Endothelial cell of umbilical vein (primary cell): Measurements from ENCODE around the gene USP34. TPM values are rescaled to one million over a fixed set of nuclear protein-coding genes. Genes with fewer than 3 reads are reported as not detected.

Experiments used
- BruUV-seq: library from RNA; stranded (reverse); fragments of 400-500 nt; replicated peaks from 2 replicates; lab custom pipeline; 2021; lab: Mats Ljungman, UMichigan
- CTCF ChIA-PET: fragments of 300-600, 350-600 bp; sonication (Branson Sonifier 250); formaldehyde crosslinking; loops from one replicate; lab custom pipeline; 2021; ENCODE audit warnings: antibody characterized with exemption, inconsistent platforms; lab: Charles Lee
- POLR2A ChIA-PET: fragments of 300-600, 350-600 bp; sonication (Branson Sonifier 250); formaldehyde crosslinking; loops from one replicate; lab custom pipeline; 2021; ENCODE audit warnings: antibody characterized with exemption, inconsistent platforms; lab: Charles Lee
- DNase-seq: peaks from one replicate; pipeline ENCODE4 v3.0.0-alpha.2; 2011; ENCODE audit warnings: low read depth, low spot score
- FAIRE-seq: peaks from 2 replicates; lab custom pipeline; 2011; peaks lifted over from hg19 to GRCh38; lab: Jason Lieb, UNC
- H2AFZ ChIP-seq: 2 replicates; pipeline ENCODE4 v1.6.0; 2012; ENCODE audit warnings: low read depth, low read length, control low read depth, inconsistent platforms
- H3K27ac ChIP-seq: 2 replicates; pipeline ENCODE4 v1.5.1; 2011; ENCODE audit warnings: low read depth, mild to moderate bottlenecking, control low read depth, low read length, moderate library complexity; ENCODE audit not compliant: insufficient read depth
- H3K27me3 ChIP-seq, 2 experiments: 2 replicates each; pipeline versions ENCODE4 v1.6.0 to v1.6.1; 2011; ENCODE audit warnings: low read length in 2 of 2, mixed read lengths in 1 of 2; ENCODE audit not compliant: control insufficient read depth in 2 of 2, insufficient read depth in 2 of 2
- H3K36me3 ChIP-seq, 2 experiments: 2 replicates in 1 of 2; 3 replicates in 1 of 2; pipeline ENCODE4 v1.5.1; 2011; ENCODE audit warnings: low read length in 2 of 2, mild to moderate bottlenecking in 1 of 2, moderate library complexity in 1 of 2; ENCODE audit not compliant: control insufficient read depth in 2 of 2, insufficient read depth in 2 of 2; ENCODE audit errors: extremely low read depth in 1 of 2
- H3K4me1 ChIP-seq: 3 replicates; pipeline ENCODE4 v1.5.1; 2011; ENCODE audit warnings: mild to moderate bottlenecking, low read length; ENCODE audit not compliant: control insufficient read depth, insufficient read depth; ENCODE audit errors: extremely low read depth
- H3K4me2 ChIP-seq: 2 replicates; pipeline ENCODE4 v1.6.1; 2011; ENCODE audit warnings: low read length, control low read depth, mixed read lengths; ENCODE audit not compliant: insufficient read depth
- H3K4me3 ChIP-seq, 3 experiments: fragments of 200-600 bp in 1 of 3; sonication (generic), shearing (Covaris generic) in 1 of 3; replicated peaks in 1 of 3; 2 replicates each; pipeline ENCODE4 v1.5.1; 2011 to 2016; ENCODE audit warnings: control low read depth in 3 of 3, low read length in 3 of 3, mild to moderate bottlenecking in 2 of 3, inconsistent platforms in 1 of 3, low read depth in 1 of 3, moderate library complexity in 1 of 3; ENCODE audit not compliant: insufficient read depth in 1 of 3
- H3K79me2 ChIP-seq: 2 replicates; pipeline ENCODE4 v1.6.0; 2012; ENCODE audit warnings: low read length, inconsistent platforms; ENCODE audit not compliant: control insufficient read depth, insufficient read depth
- H3K9ac ChIP-seq: replicated peaks from 2 replicates; pipeline ENCODE3; 2011; ENCODE audit warnings: low read length, control low read depth; ENCODE audit not compliant: insufficient read depth; ENCODE audit errors: extremely low read depth
- H3K9me1 ChIP-seq: replicated peaks from 3 replicates; pipeline ENCODE4 v1.6.0; 2011; ENCODE audit warnings: mild to moderate bottlenecking, low read length; ENCODE audit not compliant: control insufficient read depth, insufficient read depth; ENCODE audit errors: extremely low read depth
- H3K9me3 ChIP-seq: replicated peaks from 2 replicates; pipeline ENCODE4 v1.5.1; 2012; ENCODE audit warnings: low read length, inconsistent platforms; ENCODE audit not compliant: control insufficient read depth, insufficient read depth
- H4K20me1 ChIP-seq: replicated peaks from 2 replicates; pipeline ENCODE3; 2011; ENCODE audit warnings: mild to moderate bottlenecking, low read length; ENCODE audit not compliant: control insufficient read depth, insufficient read depth; ENCODE audit errors: extremely low read depth
- EZH2 ChIP-seq: IDR thresholded peaks from 2 replicates; pipeline ENCODE4 v1.6.1; 2012; ENCODE audit warnings: borderline replicate concordance, low read depth, mild to moderate bottlenecking, moderate library complexity, low read length, inconsistent platforms; ENCODE audit not compliant: severe bottlenecking
- FOS ChIP-seq: IDR thresholded peaks from 2 replicates; pipeline ENCODE4 v1.6.1; 2011; ENCODE audit warnings: mild to moderate bottlenecking, low read length, moderate library complexity, borderline replicate concordance; ENCODE audit not compliant: insufficient read depth
- GATA2 ChIP-seq: IDR thresholded peaks from 2 replicates; pipeline ENCODE4 v1.7.0; 2011; ENCODE audit warnings: low read depth, mild to moderate bottlenecking, moderate library complexity, mixed read lengths, low read length; ENCODE audit not compliant: insufficient read length, insufficient read depth
- JUN ChIP-seq: IDR thresholded peaks from 2 replicates; pipeline ENCODE4 v1.6.1; 2011; ENCODE audit warnings: borderline replicate concordance, low read depth; ENCODE audit not compliant: insufficient read length, insufficient read depth
- MYC ChIP-seq: IDR thresholded peaks from one replicate; pipeline ENCODE4 v1.6.1; 2011; ENCODE audit warnings: mild to moderate bottlenecking, low read depth, low read length
- POLR2A ChIP-seq: IDR thresholded peaks from 2 replicates; pipeline ENCODE4 v1.6.1; 2012; ENCODE audit warnings: low read depth, mild to moderate bottlenecking, control low read depth, low read length
- POLR2AphosphoS5 ChIP-seq: IDR thresholded peaks from 2 replicates; pipeline ENCODE4 v1.6.1; 2012; ENCODE audit warnings: low read depth, mild to moderate bottlenecking, control low read depth, low read length, moderate library complexity; ENCODE audit not compliant: insufficient read depth
- dilution Hi-C: fragments of 300-500 bp; cut with MboI; formaldehyde crosslinking; loops from one replicate; pipeline ENCODE4 v1.15.0; 2019; ENCODE audit warnings: low sequenced_read_pairs; ENCODE audit not compliant: extremely low pct_ligation_motif_present
- intact Hi-C: fragments of 100-400 bp; cut with micrococcal nuclease; formaldehyde crosslinking; loops from one replicate; pipeline ENCODE4 v1.10.0; 2022
- polyA plus RNA-seq, 4 experiments: library from polyadenylated mRNA; depleted of rRNA in 3 of 4; stranded (reverse) in 3 of 4; unstranded in 1 of 4; fragments of >200 nt; gene quantifications; 2 replicates each; pipeline versions ENCODE4 v1.2.1 to v1.2.3, GENCODE V29; 2011 to 2012; ENCODE audit warnings: missing spikeins in 1 of 4
- total RNA-seq: library from RNA; stranded (reverse); gene quantifications from 2 replicates; pipeline ENCODE4 v1.2.3, GENCODE V29; 2021
- TF ChIP-seq, protein P1 (sequence below): IDR thresholded peaks from 2 replicates; pipeline ENCODE4 v1.6.1; 2011; ENCODE audit not compliant: insufficient read depth, insufficient read length
- TF ChIP-seq, protein P2 (sequence below), 2 donors: IDR thresholded peaks; 1 replicate in 1 of 2; 2 replicates in 1 of 2; pipeline ENCODE4 v1.5.1; 2011; ENCODE audit warnings: low read length in 2 of 2, mild to moderate bottlenecking in 2 of 2, moderate library complexity in 2 of 2, control low read depth in 1 of 2, inconsistent platforms in 1 of 2, low read depth in 1 of 2; ENCODE audit not compliant: insufficient read depth in 1 of 2; ENCODE audit errors: extremely low read depth in 1 of 2

USP34 gene
- total and polyA plus RNA-seq, 2 donors (not counting 3 experiments of a cell fraction or from before 2014, with no cell fraction given) = 46.3 to 96.9 TPM

DNA sequence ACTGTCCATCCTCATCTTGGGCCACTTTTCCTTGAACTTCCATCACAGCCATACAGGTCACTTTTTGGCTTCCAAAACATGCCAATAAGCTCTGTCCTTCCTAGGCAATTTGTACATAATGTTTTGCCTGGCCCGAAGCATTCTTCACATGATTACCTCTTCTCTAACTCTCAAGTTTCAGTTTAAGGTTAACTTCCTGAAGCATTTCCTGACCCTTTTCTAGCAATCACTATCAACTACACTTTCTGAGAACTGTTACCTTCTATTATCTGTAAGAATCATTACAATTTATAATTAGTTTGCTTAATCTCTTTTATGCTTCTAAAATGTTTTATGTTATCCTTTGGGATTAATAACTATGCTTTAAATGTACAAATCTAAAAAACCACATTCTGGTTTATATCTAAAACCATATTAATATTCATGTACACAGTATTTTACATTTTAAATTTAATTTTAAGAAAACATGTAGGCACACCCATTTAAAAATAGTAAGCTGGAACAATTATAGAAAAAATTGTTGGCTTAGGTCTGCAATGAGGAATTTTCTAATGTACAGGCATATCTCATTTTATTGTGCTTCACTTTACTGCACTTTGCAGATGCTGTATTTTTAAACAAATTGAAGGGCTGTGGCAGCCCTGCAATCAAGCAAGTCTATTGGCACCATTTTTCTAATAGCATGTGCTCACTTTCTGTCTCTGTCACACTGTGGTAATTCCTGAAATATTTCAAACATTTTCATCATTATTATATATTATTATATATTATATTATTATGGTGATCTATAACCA is 232.5 kb downstream of the USP34 start:
- Histone ChIP-seq H3K27ac (no peak overlapping the region), H3K9me3 (no peaks in the 10 kb centered on the region), H3K27me3 (no peaks in the 10 kb centered on the region), H3K36me3 (peaks cover 0 to 10% of the 10 kb centered on the region in 2 experiments), H3K4me2 (no peak overlapping the region), H3K9ac (no peak overlapping the region), H3K4me1 (peaks cover 14% of the 10 kb centered on the region), H3K79me2 (no peaks in the 10 kb centered on the region), H2AFZ (no peak overlapping the region), H4K20me1 (no peaks in the 10 kb centered on the region), H3K9me1 (no peaks in the 10 kb centered on the region), H3K4me3 (no peak overlapping the region)
- FAIRE-seq (no peak), DNase-seq (no peak)
- dilution Hi-C loops = no loop called here
- intact Hi-C loops = no loop called here
- CTCF ChIA-PET = interaction anchor here (1.4 to 2.6 kb wide), 2 partner anchors 13 to 17 kb away, joined by 4 to 10 read pairs; no protein-coding TSS in a partner anchor
- POLR2A ChIA-PET = interaction anchor here (0.9 kb wide), 1 partner anchor 17 kb away, joined by 5 read pairs; no protein-coding TSS in a partner anchor
- BruUV-seq = no TSS peak
- no peak for TF ChIP-seq FOS
- TF ChIP-seq MYC = no peak
- TF ChIP-seq EZH2 = no peak
- TF ChIP-seq JUN = no peak
- TF ChIP-seq, protein P1, sequence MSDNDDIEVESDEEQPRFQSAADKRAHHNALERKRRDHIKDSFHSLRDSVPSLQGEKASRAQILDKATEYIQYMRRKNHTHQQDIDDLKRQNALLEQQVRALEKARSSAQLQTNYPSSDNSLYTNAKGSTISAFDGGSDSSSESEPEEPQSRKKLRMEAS = no peak
- TF ChIP-seq POLR2A = no peak
- TF ChIP-seq, protein P2, sequence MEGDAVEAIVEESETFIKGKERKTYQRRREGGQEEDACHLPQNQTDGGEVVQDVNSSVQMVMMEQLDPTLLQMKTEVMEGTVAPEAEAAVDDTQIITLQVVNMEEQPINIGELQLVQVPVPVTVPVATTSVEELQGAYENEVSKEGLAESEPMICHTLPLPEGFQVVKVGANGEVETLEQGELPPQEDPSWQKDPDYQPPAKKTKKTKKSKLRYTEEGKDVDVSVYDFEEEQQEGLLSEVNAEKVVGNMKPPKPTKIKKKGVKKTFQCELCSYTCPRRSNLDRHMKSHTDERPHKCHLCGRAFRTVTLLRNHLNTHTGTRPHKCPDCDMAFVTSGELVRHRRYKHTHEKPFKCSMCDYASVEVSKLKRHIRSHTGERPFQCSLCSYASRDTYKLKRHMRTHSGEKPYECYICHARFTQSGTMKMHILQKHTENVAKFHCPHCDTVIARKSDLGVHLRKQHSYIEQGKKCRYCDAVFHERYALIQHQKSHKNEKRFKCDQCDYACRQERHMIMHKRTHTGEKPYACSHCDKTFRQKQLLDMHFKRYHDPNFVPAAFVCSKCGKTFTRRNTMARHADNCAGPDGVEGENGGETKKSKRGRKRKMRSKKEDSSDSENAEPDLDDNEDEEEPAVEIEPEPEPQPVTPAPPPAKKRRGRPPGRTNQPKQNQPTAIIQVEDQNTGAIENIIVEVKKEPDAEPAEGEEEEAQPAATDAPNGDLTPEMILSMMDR (IDR thresholded peaks at IDR 0.05; ENCODE audit: extremely low read depth in 1 of 2, insufficient read depth in 1 of 2, low read depth in 1 of 2, low read length in 2 of 2) = no peak
- no peak for TF ChIP-seq POLR2AphosphoS5
- no peak for TF ChIP-seq GATA2
